Stimulated activated CD8-positive, alpha-beta memory T cell treated with anti-CD3 and anti-CD28 coated beads, Interleukin-2, amount 100 ng/mL, for 48 hours (primary cell): ENCODE results near the gene KIF27.
"Not testable (repeated sequence)": the region's sequence is repeated elsewhere in the genome, so short reads cannot be mapped to it uniquely, and the experiment has no call there.

Source experiments
- DNase-seq, 2 donors: peaks; one replicate each; pipeline ENCODE4 v3.0.0-alpha.2; 2020; ENCODE audit warnings: low read depth in 2 of 2

Gene KIF27

DNA sequence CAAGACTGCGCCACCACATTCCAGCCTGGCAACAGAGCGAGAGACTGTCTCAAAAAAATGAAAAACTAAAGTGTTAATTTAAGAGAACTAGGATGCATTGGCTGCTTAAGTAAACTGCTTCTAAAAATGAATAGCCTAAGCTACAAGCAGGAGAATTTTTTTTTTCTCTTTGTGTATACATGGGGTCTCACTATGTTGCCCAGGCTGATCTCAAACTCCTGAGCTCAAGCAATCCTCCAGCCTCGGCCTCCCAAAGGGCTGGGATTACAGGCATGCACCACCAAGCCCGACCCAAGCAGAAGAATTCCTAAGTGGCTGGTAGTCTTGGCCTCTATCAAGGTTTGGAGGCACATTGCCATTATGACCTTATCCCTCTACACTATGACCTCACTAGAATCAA, 106.1 kb downstream of the KIF27 start:
- DNase-seq: not testable (repeated sequence)

DNA sequence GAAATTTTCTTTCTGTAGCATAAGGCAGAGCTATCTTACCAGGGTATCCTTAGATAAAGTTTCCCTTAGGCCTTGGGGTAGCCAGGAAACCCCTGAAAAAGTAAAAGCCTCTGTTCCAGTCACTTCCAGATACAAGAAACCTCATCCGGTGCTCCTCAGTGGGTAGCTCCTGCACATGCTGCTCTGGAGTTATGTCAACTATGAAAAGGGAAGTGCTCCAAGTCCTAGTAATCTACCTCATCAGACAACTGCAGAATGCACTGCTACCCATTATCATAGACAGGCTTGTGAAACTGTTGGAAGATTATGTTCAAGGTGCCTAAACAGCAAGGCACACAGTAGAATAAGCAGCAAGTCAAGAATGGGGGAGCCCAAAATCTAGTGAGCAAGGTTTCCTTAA, 112.0 kb downstream of the KIF27 start:
- DNase-seq: not testable (repeated sequence)

DNA sequence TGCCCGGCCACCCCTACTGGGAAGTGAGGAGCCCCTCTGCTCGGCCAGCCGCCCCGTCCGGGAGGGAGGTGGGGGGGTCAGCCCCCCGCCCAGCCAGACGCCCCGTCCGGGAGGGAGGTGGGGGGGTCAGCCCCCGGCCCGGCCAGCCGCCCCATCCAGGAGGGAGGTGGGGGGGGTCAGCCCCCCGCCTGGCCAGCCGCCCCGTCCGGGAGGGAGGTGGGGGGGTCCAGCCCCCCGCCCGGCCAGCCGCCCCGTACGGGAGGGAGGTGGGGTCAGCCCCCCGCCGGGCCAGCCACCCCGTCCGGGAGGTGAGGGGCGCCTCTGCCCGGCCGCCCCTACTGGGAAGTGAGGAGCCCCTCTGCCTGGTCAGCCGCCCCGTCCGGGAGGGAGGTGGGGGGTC, 116.8 kb downstream of the KIF27 start:
- DNase-seq: not testable (repeated sequence)

- DNase-seq: not testable (repeated sequence)
These were observed 117.3 kb downstream of the KIF27 start for GRCh38 chr9:83803941-83804340.

GRCh38 chr9:83800236-83801033, 120.8 kb downstream of the KIF27 start:
- no peak for DNase-seq

DNA sequence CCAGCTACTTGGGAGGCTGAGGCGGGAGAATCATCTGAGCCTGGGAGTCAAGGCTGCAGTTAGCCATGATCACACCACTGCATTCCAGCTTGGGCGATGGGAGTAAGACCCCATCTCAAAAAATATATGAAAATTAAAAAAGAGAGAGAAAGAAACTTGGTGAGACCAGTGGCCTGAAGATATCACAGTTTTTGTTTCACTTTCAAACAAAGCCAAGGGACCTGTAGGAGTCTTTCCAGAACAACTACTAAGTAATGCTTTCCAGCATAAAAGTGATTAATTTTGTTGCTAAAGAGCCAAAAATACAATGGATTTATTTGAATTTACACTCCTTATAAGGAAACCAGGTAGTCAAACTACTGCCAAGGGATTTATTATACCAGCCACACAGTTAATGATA, 127.2 kb downstream of the KIF27 start:
- DNase-seq: no peak

DNA sequence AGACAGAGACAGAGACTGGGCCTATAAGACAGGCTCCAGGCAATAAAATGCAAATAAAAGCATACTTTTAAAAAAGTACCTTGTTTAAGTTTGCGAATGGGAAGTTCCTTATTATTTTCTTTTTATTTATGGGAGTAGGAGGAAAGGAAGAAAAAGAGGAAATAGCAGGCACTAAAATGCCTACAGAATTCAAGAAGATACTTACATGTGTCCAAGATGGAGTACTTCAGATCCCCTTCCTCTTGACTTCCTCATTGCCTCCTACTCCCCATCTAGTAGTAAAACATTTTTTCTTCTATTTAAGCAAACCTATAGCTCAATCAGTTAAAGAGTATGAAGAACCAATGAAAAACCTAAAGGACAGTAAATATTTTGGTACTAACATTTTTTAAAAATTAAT, 128.5 kb downstream of the KIF27 start:
- no peak for DNase-seq
